GM12878 (cell line): ENCODE results near the gene N4BP2. TPM values are rescaled to one million over a fixed set of nuclear protein-coding genes. Genes with fewer than 3 reads are reported as not detected.
A peak's percentile ranks its signal among the peaks of the same experiment; 100 is the strongest.

ENCODE experiments used
- ATAC-seq: fragments of 200-7000 bp; cut with Tn5 transposase; 3 replicates; pipeline ENCODE4 v1.9.1; 2020; ENCODE audit warnings: mild to moderate bottlenecking, moderate library complexity
- BruUV-seq: library from RNA; stranded (reverse); fragments of 400-500 nt; replicated peaks from 2 replicates; lab custom pipeline; 2021; lab: Mats Ljungman, UMichigan
- CTCF ChIA-PET: fragments of 300-600 bp; sonication (Branson Sonifier 250); formaldehyde crosslinking; extraction: SDS; loops from one replicate; lab custom pipeline; 2021; ENCODE audit warnings: inconsistent platforms; lab: Yijun Ruan, JAX
- POLR2A ChIA-PET: fragments of 350-600 bp; formaldehyde crosslinking; extraction: SDS; loops from one replicate; lab custom pipeline; 2021; ENCODE audit warnings: inconsistent platforms; lab: Charles Lee
- RAD21 ChIA-PET: fragments of 300-600 bp; sonication (Branson Sonifier 250); formaldehyde crosslinking; loops from one replicate; lab custom pipeline; 2023; ENCODE audit warnings: antibody characterized with exemption; ENCODE audit not compliant: unreplicated experiment; lab: Charles Lee
- SMC1A ChIA-PET: fragments of 300-600 bp; sonication (Branson Sonifier 250); formaldehyde crosslinking; loops from one replicate; lab custom pipeline; 2023; ENCODE audit not compliant: unreplicated experiment, uncharacterized antibody; lab: Charles Lee
- DNase-seq: peaks from one replicate; pipeline ENCODE4 v3.0.0-alpha.2; 2011; ENCODE audit warnings: low read depth, low spot score
- FAIRE-seq: peaks from 3 replicates; lab custom pipeline; 2011; peaks lifted over from hg19 to GRCh38; lab: Jason Lieb, UNC
- H2AFZ ChIP-seq: 2 replicates; pipeline ENCODE4 v1.6.0; 2011; ENCODE audit warnings: low read depth, low read length, control low read depth; ENCODE audit not compliant: control insufficient read depth
- H3K27ac ChIP-seq: 2 replicates; pipeline ENCODE4 v1.5.1; 2011; ENCODE audit warnings: control low read depth; ENCODE audit not compliant: control insufficient read depth, insufficient read depth
- H3K27me3 ChIP-seq, 2 experiments: replicated peaks in 1 of 2; 2 replicates each; pipeline versions ENCODE4 v1.6.0 to v1.6.1; 2011; ENCODE audit warnings: low read length in 1 of 2; ENCODE audit not compliant: control insufficient read depth in 2 of 2, insufficient read depth in 2 of 2
- H3K36me3 ChIP-seq, 2 experiments: 2 replicates each; pipeline ENCODE4 v1.5.1; 2011; ENCODE audit warnings: low read length in 1 of 2; ENCODE audit not compliant: control insufficient read depth in 2 of 2, insufficient read depth in 2 of 2
- H3K4me1 ChIP-seq: 2 replicates; pipeline ENCODE4 v1.6.1; 2011; ENCODE audit warnings: mild to moderate bottlenecking, low read length, moderate library complexity, mixed read lengths; ENCODE audit not compliant: control insufficient read depth, insufficient read depth
- H3K4me2 ChIP-seq: 2 replicates; pipeline ENCODE4 v1.6.0; 2011; ENCODE audit warnings: control low read depth; ENCODE audit not compliant: control insufficient read depth, insufficient read depth
- H3K4me3 ChIP-seq: fragments of 200-600 bp; sonication (generic); 2 replicates; pipeline ENCODE4 v1.5.1; 2016
- H3K79me2 ChIP-seq: 2 replicates; pipeline ENCODE4 v1.6.0; 2011; ENCODE audit warnings: low read length; ENCODE audit not compliant: control insufficient read depth, insufficient read depth
- H3K9ac ChIP-seq: 2 replicates; pipeline ENCODE4 v1.8.0; 2011; ENCODE audit warnings: low read length, control low read depth, mixed read lengths; ENCODE audit not compliant: control insufficient read depth, insufficient read depth
- H3K9me3 ChIP-seq: replicated peaks from 3 replicates; pipeline ENCODE4 v1.5.1; 2011; ENCODE audit warnings: mild to moderate bottlenecking, low read length; ENCODE audit not compliant: control insufficient read depth, insufficient read depth
- H4K20me1 ChIP-seq: 2 replicates; pipeline ENCODE4 v1.6.0; 2011; ENCODE audit not compliant: control insufficient read depth, insufficient read depth
- ETV6 ChIP-seq, 2 experiments: fragments of 450-650 bp in 1 of 2; IDR thresholded peaks in 1 of 2; conservative IDR thresholded peaks in 1 of 2; 2 replicates each; pipeline ENCODE4 v1.6.1; 2014; ENCODE audit warnings: antibody characterized with exemption in 1 of 2, borderline replicate concordance in 1 of 2, low read depth in 1 of 2, mild to moderate bottlenecking in 1 of 2, moderate library complexity in 1 of 2
- IKZF2 ChIP-seq, 2 experiments: fragments of 450-650 bp; IDR thresholded peaks; 2 replicates each; pipeline ENCODE4 v1.6.1; 2017; ENCODE audit warnings: mild to moderate bottlenecking in 2 of 2, moderate library complexity in 2 of 2
- NFIC ChIP-seq: IDR thresholded peaks from 2 replicates; pipeline ENCODE4 v1.6.1; 2012; ENCODE audit warnings: low read depth, mild to moderate bottlenecking, inconsistent platforms, low read length, moderate library complexity
- WGBS: methylation state at CpG from one replicate; pipeline ENCODE4 v1.1.6; 2016; ENCODE audit warnings: low lambda C conversion rate; ENCODE audit not compliant: insufficient replicate concordance, insufficient coverage; ENCODE audit errors: missing lambda C conversion rate; 5-methylcytosine and 5-hydroxymethylcytosine counted together
- in situ Hi-C: fragments of 300-500 bp; cut with MboI; formaldehyde crosslinking; loops from 9 replicates; pipeline ENCODE4 v1.14.3; 2018; ENCODE audit warnings: mixed read lengths
- intact Hi-C: fragments of 100-400 bp; cut with micrococcal nuclease; formaldehyde crosslinking; loops from one replicate; pipeline ENCODE4 v1.14.2; 2022; ENCODE audit not compliant: unreplicated experiment
- polyA plus RNA-seq, 11 experiments: library from polyadenylated mRNA; depleted of rRNA in 4 of 11; unstranded in 6 of 11; stranded (reverse) in 5 of 11; fragments of >200 nt; fragmentation: Nextera tagmentation in 4 of 11; fragmentation: Illumina TruSeq in 1 of 11; extraction: Ambion mirVana in 4 of 11; extraction: Trizol in 1 of 11; gene quantifications; 1 replicate in 1 of 11; 2 replicates in 10 of 11; pipeline versions ENCODE4 v1.2.1 to v1.2.3, GENCODE V29; 2011 to 2016; ENCODE audit warnings: inconsistent platforms in 2 of 11, missing spikeins in 2 of 11, low read depth in 1 of 11
- total RNA-seq, 4 experiments: library from RNA; depleted of rRNA in 3 of 4; stranded (reverse); fragments of >200 nt in 3 of 4; fragmentation: Illumina TruSeq in 1 of 4; extraction: Trizol in 1 of 4; gene quantifications; 2 replicates each; pipeline versions ENCODE4 v1.2.1 to v1.2.3, GENCODE V29; 2013 to 2021
- TF ChIP-seq, protein P1 (sequence below): IDR thresholded peaks from 2 replicates; pipeline ENCODE4 v1.6.1; 2012; ENCODE audit warnings: low read depth, low read length, improper control_type of control experiment

Gene N4BP2
- total and polyA plus RNA-seq, 10 of the 15 experiments (the other 5 are each of a cell fraction or from before 2014, with no cell fraction given), result 2.3 to 18.7 (median 10.0) TPM

DNA sequence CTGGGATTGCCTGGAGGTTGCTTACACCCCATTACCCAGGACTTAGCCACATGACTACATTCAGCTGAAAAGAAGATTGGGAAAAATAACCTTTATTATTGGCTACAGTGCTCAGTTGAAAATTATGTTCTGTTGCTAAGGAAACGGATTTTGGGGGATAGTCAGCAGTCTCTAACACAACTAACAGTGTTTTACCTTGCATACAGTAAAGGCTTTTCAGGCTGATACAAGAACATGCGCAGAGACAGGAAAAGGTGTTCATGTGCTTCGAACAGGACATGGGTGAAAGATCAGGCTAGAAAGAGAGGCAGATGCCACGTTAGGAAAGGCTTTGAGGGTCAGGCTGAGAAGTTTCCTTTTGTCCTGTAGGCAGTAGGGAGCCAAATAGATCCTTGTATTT lies 125.4 kb downstream of the N4BP2 start:
- no TSS peak for BruUV-seq
- DNase-seq, result no peak
- Histone ChIP-seq H3K27ac (peak overlapping the region; percentile 45), H3K9me3 (no peaks in the 10 kb centered on the region), H3K4me2 (peak overlapping the region; percentile 53; the same call in 1 of the 2 replicates), H3K4me3 (no peak overlapping the region), H4K20me1 (no peaks in the 10 kb centered on the region), H3K4me1 (peaks cover 31% of the 10 kb centered on the region), H3K79me2 (peaks cover 11% of the 10 kb centered on the region), H3K36me3 (no peaks in the 10 kb centered on the region), H3K9ac (no peak overlapping the region), H2AFZ (peak overlapping the region; percentile 59), H3K27me3 (no peaks in the 10 kb centered on the region)
- TF ChIP-seq, protein P1, sequence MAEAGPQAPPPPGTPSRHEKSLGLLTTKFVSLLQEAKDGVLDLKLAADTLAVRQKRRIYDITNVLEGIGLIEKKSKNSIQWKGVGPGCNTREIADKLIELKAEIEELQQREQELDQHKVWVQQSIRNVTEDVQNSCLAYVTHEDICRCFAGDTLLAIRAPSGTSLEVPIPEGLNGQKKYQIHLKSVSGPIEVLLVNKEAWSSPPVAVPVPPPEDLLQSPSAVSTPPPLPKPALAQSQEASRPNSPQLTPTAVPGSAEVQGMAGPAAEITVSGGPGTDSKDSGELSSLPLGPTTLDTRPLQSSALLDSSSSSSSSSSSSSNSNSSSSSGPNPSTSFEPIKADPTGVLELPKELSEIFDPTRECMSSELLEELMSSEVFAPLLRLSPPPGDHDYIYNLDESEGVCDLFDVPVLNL, result no peak
- TF ChIP-seq ETV6 (conservative IDR thresholded peaks at IDR 0.05 in 1 of 2, IDR thresholded peaks at IDR 0.05 in 1 of 2; ENCODE audit: borderline replicate concordance in 1 of 2, low read depth in 1 of 2), result 0 out of 4 replicates have a peak, but pooled peaks of 1 of the 2 experiments have one; percentile 11
- ChIA-PET CTCF (interaction anchor here (1.7 to 11.5 kb wide), 3 partner anchors 12 to 135 kb away, joined by 3 to 121 read pairs (median 10); no protein-coding TSS in a partner anchor), RAD21 (interaction anchor here (1.8 to 6.6 kb wide), 4 partner anchors 20 to 45 kb away, joined by 4 to 68 read pairs (median 22); no protein-coding TSS in a partner anchor), POLR2A (interaction anchor here (0.6 to 7.3 kb wide), 4 partner anchors 10 to 251 kb away, joined by 3 to 102 read pairs (median 6); partner anchors contain the start of gene RHOH), SMC1A (interaction anchor here (0.6 to 20.3 kb wide), 6 partner anchors 12 to 1021 kb away, joined by 3 to 336 read pairs (median 4); no protein-coding TSS in a partner anchor)
- intact Hi-C loops, result no loop called here
- no peak for ATAC-seq
- in situ Hi-C loops, result loop anchor here (25.0 kb wide), 1 partner anchor 1370 kb away; the partner anchor contains the start of gene TLR1
- WGBS, result 26% methylated on average over 4 of the region's 4 CpGs
- FAIRE-seq, result no peak

DNA sequence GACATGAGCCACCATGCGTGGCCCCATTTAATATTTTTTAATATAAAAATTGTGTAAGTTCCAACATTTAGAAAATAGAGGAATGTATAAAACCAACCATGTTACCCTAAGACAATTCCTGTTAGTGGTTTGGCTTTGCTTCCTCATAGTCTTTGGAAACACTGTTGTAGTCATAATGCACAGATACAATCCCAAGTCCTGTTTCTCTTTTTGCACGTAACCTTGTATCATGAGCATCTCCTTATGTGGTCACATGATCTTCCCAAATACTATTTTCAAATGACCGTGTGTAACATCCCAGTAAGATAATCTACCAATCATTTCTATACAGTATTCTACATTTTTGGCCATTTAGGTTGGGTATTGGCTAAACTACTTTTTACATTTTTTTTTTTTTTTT lies 126.3 kb downstream of the N4BP2 start:
- 100% methylated on average over 3 of the region's 3 CpGs for WGBS
- Histone ChIP-seq H3K79me2 (peaks cover 19% of the 10 kb centered on the region), H2AFZ (no peak overlapping the region), H3K9me3 (no peaks in the 10 kb centered on the region), H3K36me3 (no peaks in the 10 kb centered on the region), H3K4me3 (no peak overlapping the region), H3K9ac (no peak overlapping the region), H4K20me1 (no peaks in the 10 kb centered on the region), H3K4me1 (peaks cover 39% of the 10 kb centered on the region), H3K27me3 (no peaks in the 10 kb centered on the region), H3K27ac (no peak overlapping the region), H3K4me2 (no peak overlapping the region)
- ATAC-seq, result no peak
- POLR2A ChIA-PET, result interaction anchor here (1.8 to 7.3 kb wide), 3 partner anchors 12 to 31 kb away, joined by 4 to 102 read pairs (median 16); partner anchors contain the start of gene RHOH
- TF ChIP-seq NFIC (no peak), IKZF2 (IDR thresholded peaks at IDR 0.05) (0 out of 4 replicates have a peak, but pooled peaks of 1 of the 2 experiments have one; percentile 8)
- SMC1A ChIA-PET, result interaction anchor here (1.0 to 20.3 kb wide), 9 partner anchors 9 to 134 kb away, joined by 3 to 374 read pairs (median 57); partner anchors contain the start of gene RHOH
- intact Hi-C loops (no loop called here), in situ Hi-C loops (loop anchor here (25.0 kb wide), 1 partner anchor 1371 kb away; the partner anchor contains the start of gene TLR1)
- CTCF ChIA-PET, result interaction anchor here (2.3 to 11.5 kb wide), 4 partner anchors 12 to 134 kb away, joined by 10 to 121 read pairs (median 16); no protein-coding TSS in a partner anchor
- DNase-seq, result no peak
- no peak for FAIRE-seq
- RAD21 ChIA-PET, result interaction anchor here (1.1 to 18.0 kb wide), 9 partner anchors 12 to 125 kb away, joined by 4 to 356 read pairs (median 42); partner anchors contain the start of gene RHOH
- BruUV-seq, result no TSS peak
